GM18502 (cell line): ENCODE measurements around the gene MEF2C.

Experiments used
- ATAC-seq: cut with Tn5 transposase; IDR thresholded peaks from one replicate; pipeline ENCODE4 v1.9.1; 2021; ENCODE audit warnings: mild to moderate bottlenecking; ENCODE audit not compliant: unreplicated experiment, poor library complexity

MEF2C gene

GRCh38 chr5:88732862-88733261 lies 150.1 kb downstream of the MEF2C start:
- no peak for ATAC-seq

GRCh38 chr5:88732181-88732633 lies 150.8 kb downstream of the MEF2C start:
- peak; percentile 64 for ATAC-seq

GRCh38 chr5:88729829-88730182 lies 153.2 kb downstream of the MEF2C start:
- no peak for ATAC-seq

GRCh38 chr5:88729084-88729828 lies 153.7 kb downstream of the MEF2C start:
- ATAC-seq, result peak; percentile 36

GRCh38 chr5:88727705-88728313 lies 155.2 kb downstream of the MEF2C start:
- ATAC-seq, result no peak

- no peak for ATAC-seq
These were observed 157.5 kb downstream of the MEF2C start for GRCh38 chr5:88725454-88725853.

- ATAC-seq, result no peak
These were observed 158.8 kb downstream of the MEF2C start for GRCh38 chr5:88724201-88724600.

GRCh38 chr5:88722546-88723073 lies 160.4 kb downstream of the MEF2C start:
- ATAC-seq, result no peak

- ATAC-seq, result no peak
These were observed 163.6 kb downstream of the MEF2C start for GRCh38 chr5:88719434-88719833.

GRCh38 chr5:88718736-88719135 lies 164.2 kb downstream of the MEF2C start:
- ATAC-seq, result no peak

GRCh38 chr5:88716101-88716500 lies 166.9 kb downstream of the MEF2C start:
- ATAC-seq, result no peak

- no peak for ATAC-seq
These were observed 167.5 kb downstream of the MEF2C start for GRCh38 chr5:88715503-88715902.

GRCh38 chr5:88713818-88714217 lies 169.2 kb downstream of the MEF2C start:
- no peak for ATAC-seq

- no peak for ATAC-seq
These were observed 174.1 kb downstream of the MEF2C start for GRCh38 chr5:88708682-88709398.

GRCh38 chr5:88708021-88708420 lies 175.0 kb downstream of the MEF2C start:
- no peak for ATAC-seq

GRCh38 chr5:88707216-88707965 lies 175.6 kb downstream of the MEF2C start:
- ATAC-seq, result no peak

- ATAC-seq, result no peak
These were observed 180.7 kb downstream of the MEF2C start for GRCh38 chr5:88702332-88702731.

GRCh38 chr5:88700121-88700520 lies 182.9 kb downstream of the MEF2C start:
- ATAC-seq, result no peak

GRCh38 chr5:88698290-88698689 lies 184.7 kb downstream of the MEF2C start:
- no peak for ATAC-seq

GRCh38 chr5:88696466-88696865 lies 186.5 kb downstream of the MEF2C start:
- ATAC-seq, result no peak
